HepG2 (cell line): ENCODE measurements around the gene FBXO10. TPM values are rescaled to one million over a fixed set of nuclear protein-coding genes. Genes with fewer than 3 reads are reported as not detected.
A peak's percentile ranks its signal among the peaks of the same experiment; 100 is the strongest.

Source experiments
- ATAC-seq: fragments of 200-7000 bp; cut with Tn5 transposase; 3 replicates; pipeline ENCODE4 v1.9.1; 2020; ENCODE audit warnings: mild to moderate bottlenecking, moderate library complexity
- BruUV-seq: library from RNA; stranded (reverse); fragments of 400-500 nt; replicated peaks from 2 replicates; lab custom pipeline; 2021; lab: Mats Ljungman, UMichigan
- CTCF ChIA-PET: fragments of 300-600 bp; formaldehyde crosslinking; extraction: SDS; loops from one replicate; lab custom pipeline; 2021; ENCODE audit warnings: low total read pairs, inconsistent platforms, low intra/inter-chr PET ratio; lab: Yijun Ruan, JAX
- POLR2A ChIA-PET: fragments of 350-600 bp; sonication (Branson Sonifier 250); formaldehyde crosslinking; loops from one replicate; lab custom pipeline; 2020; ENCODE audit warnings: antibody characterized with exemption, inconsistent platforms; lab: Yijun Ruan, JAX
- DNase-seq: peaks from one replicate; pipeline ENCODE4 v3.0.0-alpha.2; 2015; ENCODE audit warnings: low spot score
- FAIRE-seq: peaks from 3 replicates; lab custom pipeline; 2011; peaks lifted over from hg19 to GRCh38; lab: Jason Lieb, UNC
- H2AFZ ChIP-seq: one replicate; pipeline ENCODE4 v1.6.1; 2011; ENCODE audit warnings: low read length, inconsistent platforms
- H3K27ac ChIP-seq: fragments of 300-600 bp; 3 replicates; pipeline ENCODE4 v1.8.0; 2011; ENCODE audit warnings: mixed run types, mild to moderate bottlenecking, mixed read lengths, low read length, inconsistent platforms; ENCODE audit not compliant: insufficient read depth; ENCODE audit errors: extremely low read length
- H3K27me3 ChIP-seq, 2 experiments: fragments of 200-600 bp in 1 of 2; 2 replicates in 1 of 2; 3 replicates in 1 of 2; pipeline versions ENCODE4 v1.6.0 to v1.8.0; 2011; ENCODE audit warnings: low read length in 2 of 2, mild to moderate bottlenecking in 2 of 2, moderate library complexity in 2 of 2, inconsistent platforms in 1 of 2; ENCODE audit not compliant: insufficient read depth in 2 of 2, control insufficient read depth in 1 of 2
- H3K36me3 ChIP-seq, 2 experiments: fragments of 200-600 bp in 1 of 2; replicated peaks in 1 of 2; 2 replicates in 1 of 2; 3 replicates in 1 of 2; pipeline versions ENCODE4 v1.5.1 to v1.8.0; 2011; ENCODE audit warnings: low read length in 2 of 2, inconsistent platforms in 1 of 2; ENCODE audit not compliant: insufficient read depth in 2 of 2, control insufficient read depth in 1 of 2
- H3K4me1 ChIP-seq: 2 replicates; pipeline ENCODE4 v1.5.1; 2012; ENCODE audit warnings: low read length, inconsistent platforms; ENCODE audit not compliant: insufficient read depth
- H3K4me2 ChIP-seq: 2 replicates; pipeline ENCODE4 v1.6.0; 2011; ENCODE audit warnings: low read depth, low read length, inconsistent platforms
- H3K4me3 ChIP-seq, 3 experiments: fragments of 200-600 bp in 1 of 3; sonication (generic), shearing (Covaris generic) in 1 of 3; replicated peaks in 1 of 3; 2 replicates each; pipeline ENCODE4 v1.5.1; 2011 to 2016; ENCODE audit warnings: low read length in 3 of 3, inconsistent platforms in 2 of 3, low read depth in 2 of 3, mild to moderate bottlenecking in 2 of 3, control low read depth in 1 of 3, mixed read lengths in 1 of 3; ENCODE audit not compliant: insufficient read depth in 1 of 3
- H3K79me2 ChIP-seq: one replicate; pipeline ENCODE4 v1.6.1; 2011; ENCODE audit warnings: low read length, inconsistent platforms; ENCODE audit not compliant: insufficient read depth
- H3K9ac ChIP-seq: 2 replicates; pipeline ENCODE4 v1.6.0; 2011; ENCODE audit warnings: mild to moderate bottlenecking, low read depth, low read length, inconsistent platforms; ENCODE audit not compliant: insufficient read depth
- H3K9me3 ChIP-seq: 2 replicates; pipeline ENCODE4 v1.5.1; 2012; ENCODE audit warnings: mild to moderate bottlenecking, low read length
- H4K20me1 ChIP-seq: 2 replicates; pipeline ENCODE4 v1.6.0; 2011; ENCODE audit warnings: inconsistent platforms, mild to moderate bottlenecking, low read length, moderate library complexity; ENCODE audit not compliant: insufficient read depth
- MAFF ChIP-seq: IDR thresholded peaks from 2 replicates; pipeline ENCODE4 v1.6.1; 2011; ENCODE audit warnings: low read depth, low read length, improper control_type of control experiment
- MAFK ChIP-seq, 2 experiments: IDR thresholded peaks in 1 of 2; conservative IDR thresholded peaks in 1 of 2; 2 replicates each; pipeline ENCODE4 v1.6.1; 2011; ENCODE audit warnings: improper control_type of control experiment in 2 of 2, low read length in 2 of 2
- MLLT10 ChIP-seq: sonication (generic); formaldehyde crosslinking; IDR thresholded peaks from 2 replicates; pipeline ENCODE4 v1.4.0; 2020; ENCODE audit warnings: missing genetic modification reagents
- WIZ ChIP-seq: sonication (generic); formaldehyde crosslinking; IDR thresholded peaks from 2 replicates; pipeline ENCODE4 v1.5.1; 2020; ENCODE audit warnings: mild to moderate bottlenecking, missing genetic modification reagents
- ZBTB7B ChIP-seq: sonication (generic); formaldehyde crosslinking; IDR thresholded peaks from 2 replicates; pipeline ENCODE4 v1.4.0; 2020; ENCODE audit warnings: missing genetic modification reagents
- ZGPAT ChIP-seq: IDR thresholded peaks from 2 replicates; pipeline ENCODE4 v1.6.1; 2016; ENCODE audit warnings: mild to moderate bottlenecking
- ZNF451 ChIP-seq: sonication (generic); formaldehyde crosslinking; IDR thresholded peaks from 2 replicates; pipeline ENCODE4 v1.5.0; 2020; ENCODE audit warnings: mild to moderate bottlenecking, missing genetic modification reagents
- ZNF674 ChIP-seq: sonication (generic); formaldehyde crosslinking; IDR thresholded peaks from 2 replicates; pipeline ENCODE4 v1.5.0; 2020; ENCODE audit warnings: low read depth, mild to moderate bottlenecking, missing genetic modification reagents
- WGBS: methylation state at CpG from one replicate; pipeline ENCODE4 v1.1.6; 2017; ENCODE audit warnings: low lambda C conversion rate; 5-methylcytosine and 5-hydroxymethylcytosine counted together
- in situ Hi-C: cut with HindIII; loops from 2 replicates; pipeline ENCODE4 v1.10.0; 2017; ENCODE audit warnings: low pct_unique_long_range_greater_than_20kb; ENCODE audit not compliant: extremely low pct_ligation_motif_present
- intact Hi-C: fragments of 100-400 bp; cut with micrococcal nuclease; formaldehyde crosslinking; loops from one replicate; pipeline ENCODE4 v1.10.0; 2022; ENCODE audit not compliant: unreplicated experiment
- polyA plus RNA-seq, 8 experiments: library from polyadenylated mRNA; depleted of rRNA in 3 of 8; stranded (reverse) in 7 of 8; unstranded in 1 of 8; fragments of >200 nt; fragmentation: Illumina TruSeq in 4 of 8; extraction: Trizol in 4 of 8; gene quantifications; 2 replicates each; pipeline versions ENCODE4 v1.2.1 to v1.2.3, GENCODE V29; 2011 to 2016; ENCODE audit warnings: low read depth in 4 of 8, missing spikeins in 1 of 8, mixed read lengths in 1 of 8; ENCODE audit not compliant: insufficient read depth in 1 of 8
- total RNA-seq, 5 experiments: library from RNA; depleted of rRNA; stranded (reverse); fragments of >200 nt; fragmentation: Illumina TruSeq; extraction: Trizol; gene quantifications; 2 replicates each; pipeline ENCODE4 v1.2.3, GENCODE V29; 2016; ENCODE audit warnings: low read depth in 1 of 5
- TF ChIP-seq, protein P1 (sequence below): sonication (generic); formaldehyde crosslinking; IDR thresholded peaks from 2 replicates; pipeline ENCODE4 v1.5.0; 2020; ENCODE audit warnings: mild to moderate bottlenecking, missing genetic modification reagents, moderate library complexity

FBXO10 gene
- total and polyA plus RNA-seq, 2 of the 13 experiments (the other 11 are each of a cell fraction or from before 2014, with no cell fraction given): 3.1 to 5.1 TPM

DNA sequence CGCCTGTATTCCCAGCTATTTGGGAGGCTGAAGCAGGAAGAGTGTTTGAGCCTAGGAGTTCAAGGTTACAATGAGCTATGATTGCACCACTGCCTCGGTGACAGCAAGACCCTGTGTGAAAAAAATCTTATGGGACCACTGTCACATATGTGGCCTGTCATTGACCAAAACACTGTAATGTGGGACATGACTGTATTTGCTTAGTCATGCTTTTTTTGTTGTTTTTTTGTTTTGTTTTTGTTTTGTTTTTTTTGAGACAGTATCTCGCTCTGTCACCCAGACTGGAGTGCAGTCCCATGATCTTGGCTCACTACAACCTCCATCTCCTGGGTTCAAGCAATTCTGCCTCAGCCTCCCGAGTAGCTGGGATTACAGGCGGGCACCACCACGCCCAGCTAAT, 76.9 kb downstream of the FBXO10 start (continued):
- TF ChIP-seq, protein P1, sequence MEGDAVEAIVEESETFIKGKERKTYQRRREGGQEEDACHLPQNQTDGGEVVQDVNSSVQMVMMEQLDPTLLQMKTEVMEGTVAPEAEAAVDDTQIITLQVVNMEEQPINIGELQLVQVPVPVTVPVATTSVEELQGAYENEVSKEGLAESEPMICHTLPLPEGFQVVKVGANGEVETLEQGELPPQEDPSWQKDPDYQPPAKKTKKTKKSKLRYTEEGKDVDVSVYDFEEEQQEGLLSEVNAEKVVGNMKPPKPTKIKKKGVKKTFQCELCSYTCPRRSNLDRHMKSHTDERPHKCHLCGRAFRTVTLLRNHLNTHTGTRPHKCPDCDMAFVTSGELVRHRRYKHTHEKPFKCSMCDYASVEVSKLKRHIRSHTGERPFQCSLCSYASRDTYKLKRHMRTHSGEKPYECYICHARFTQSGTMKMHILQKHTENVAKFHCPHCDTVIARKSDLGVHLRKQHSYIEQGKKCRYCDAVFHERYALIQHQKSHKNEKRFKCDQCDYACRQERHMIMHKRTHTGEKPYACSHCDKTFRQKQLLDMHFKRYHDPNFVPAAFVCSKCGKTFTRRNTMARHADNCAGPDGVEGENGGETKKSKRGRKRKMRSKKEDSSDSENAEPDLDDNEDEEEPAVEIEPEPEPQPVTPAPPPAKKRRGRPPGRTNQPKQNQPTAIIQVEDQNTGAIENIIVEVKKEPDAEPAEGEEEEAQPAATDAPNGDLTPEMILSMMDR: no peak
- TF ChIP-seq ZNF451 (no peak), ZNF674 (CRISPR knock-in tag) (no peak), ZBTB7B (no peak), WIZ (CRISPR knock-in tag) (no peak), ZGPAT (CRISPR knock-in tag) (no peak)

- Histone ChIP-seq H3K27me3 (no peaks in the 10 kb centered on the region), H3K4me1 (peaks cover 33% of the 10 kb centered on the region), H3K36me3 (peaks cover 25 to 88% of the 10 kb centered on the region in 2 experiments), H3K4me3 (no peak overlapping the region), H3K9ac (no peak overlapping the region), H3K27ac (no peak overlapping the region), H3K4me2 (no peak overlapping the region), H3K9me3 (no peaks in the 10 kb centered on the region), H3K79me2 (no peaks in the 10 kb centered on the region), H4K20me1 (no peaks in the 10 kb centered on the region), H2AFZ (no peak overlapping the region)
- FAIRE-seq: no peak
- ChIA-PET CTCF (no interaction called here), POLR2A (no interaction called here)
- in situ Hi-C loops (loop anchor here (25.0 kb wide), 3 partner anchors 239 to 864 kb away; partner anchors contain the start of gene SLC25A51), intact Hi-C loops (no loop called here)
- no peak for ATAC-seq
- 60% methylated on average over 2 of the region's 3 CpGs for WGBS
- BruUV-seq: no TSS peak
- TF ChIP-seq MAFK (conservative IDR thresholded peaks at IDR 0.05 in 1 of 2, IDR thresholded peaks at IDR 0.05 in 1 of 2; ENCODE audit: low read length in 2 of 2): peak; percentile 70 to 72
- TF ChIP-seq MAFF: peak; percentile 46
- TF ChIP-seq MLLT10 (CRISPR knock-in tag): no peak
- DNase-seq: no peak
Observed at GRCh38 chr9:37498457-37498856, 77.7 kb downstream of the FBXO10 start.
